ENCODE measurements around the gene MFSD2B.

DNA sequence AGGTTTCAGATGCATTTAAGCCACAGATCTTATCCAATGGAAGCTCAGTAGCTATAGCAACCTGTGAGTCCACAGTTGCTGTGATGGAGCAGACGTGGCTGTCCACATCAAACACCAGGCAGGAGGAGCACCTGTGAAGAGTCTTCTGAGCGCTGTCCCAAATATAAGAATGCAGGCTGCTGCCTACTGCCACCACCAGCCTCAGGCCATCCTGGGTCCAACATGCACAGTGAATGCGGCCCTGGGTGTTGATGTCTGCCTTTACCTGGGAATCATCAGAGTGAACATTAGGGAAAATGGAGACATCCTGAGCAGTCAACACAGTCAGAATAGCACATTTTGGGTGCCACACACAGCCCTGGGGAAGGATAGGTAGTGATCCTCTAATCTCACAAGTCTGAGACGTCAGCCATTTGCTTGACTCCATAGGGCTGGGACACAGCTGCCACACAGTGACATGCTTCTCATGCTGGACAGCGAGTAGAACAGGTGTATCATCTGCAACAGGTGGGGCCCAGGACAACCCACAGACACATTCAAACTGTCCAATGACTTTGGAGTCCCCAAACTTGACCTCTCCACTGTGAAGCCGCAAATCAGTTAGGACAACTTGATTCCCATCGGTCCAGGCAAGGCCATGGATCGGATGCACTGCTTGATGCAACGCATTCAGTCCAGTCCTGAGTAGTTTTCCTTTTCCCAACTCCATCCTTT is 29.1 kb downstream of the MFSD2B start:
- TF ChIP-seq POLR2A (IDR thresholded peaks at IDR 0.05), result no peak
- TF ChIP-seq, protein P1, sequence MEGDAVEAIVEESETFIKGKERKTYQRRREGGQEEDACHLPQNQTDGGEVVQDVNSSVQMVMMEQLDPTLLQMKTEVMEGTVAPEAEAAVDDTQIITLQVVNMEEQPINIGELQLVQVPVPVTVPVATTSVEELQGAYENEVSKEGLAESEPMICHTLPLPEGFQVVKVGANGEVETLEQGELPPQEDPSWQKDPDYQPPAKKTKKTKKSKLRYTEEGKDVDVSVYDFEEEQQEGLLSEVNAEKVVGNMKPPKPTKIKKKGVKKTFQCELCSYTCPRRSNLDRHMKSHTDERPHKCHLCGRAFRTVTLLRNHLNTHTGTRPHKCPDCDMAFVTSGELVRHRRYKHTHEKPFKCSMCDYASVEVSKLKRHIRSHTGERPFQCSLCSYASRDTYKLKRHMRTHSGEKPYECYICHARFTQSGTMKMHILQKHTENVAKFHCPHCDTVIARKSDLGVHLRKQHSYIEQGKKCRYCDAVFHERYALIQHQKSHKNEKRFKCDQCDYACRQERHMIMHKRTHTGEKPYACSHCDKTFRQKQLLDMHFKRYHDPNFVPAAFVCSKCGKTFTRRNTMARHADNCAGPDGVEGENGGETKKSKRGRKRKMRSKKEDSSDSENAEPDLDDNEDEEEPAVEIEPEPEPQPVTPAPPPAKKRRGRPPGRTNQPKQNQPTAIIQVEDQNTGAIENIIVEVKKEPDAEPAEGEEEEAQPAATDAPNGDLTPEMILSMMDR (IDR thresholded peaks at IDR 0.05), result no peak

Measured in right lobe of liver (tissue), 4 donors.